Body of pancreas (tissue), 4 donors: ENCODE results near the gene NOS3. TPM values are rescaled to one million over a fixed set of nuclear protein-coding genes. Genes with fewer than 3 reads are reported as not detected.
"Not testable (repeated sequence)": the region's sequence is repeated elsewhere in the genome, so short reads cannot be mapped to it uniquely, and the experiment has no call there.

Experiments used
- ATAC-seq: fragments of 150-250 bp; one replicate; pipeline ENCODE4 v1.9.1; 2016
- DNase-seq, 4 donors: peaks; one replicate each; pipeline ENCODE4 v3.0.0-alpha.2; 2019
- H3K27ac ChIP-seq, 4 donors: fragments of 200-600 bp; sonication (generic); 1 replicate in 3 of 4; 2 replicates in 1 of 4; pipeline versions ENCODE4 v1.5.1 to v1.6.1; 2016 to 2019; ENCODE audit warnings: mild to moderate bottlenecking in 1 of 4, mixed read lengths in 1 of 4, moderate library complexity in 1 of 4
- H3K27me3 ChIP-seq, 2 donors: fragments of 200-600 bp; sonication (generic); one replicate each; pipeline ENCODE4 v1.6.0; 2016; ENCODE audit warnings: mild to moderate bottlenecking in 1 of 2
- H3K36me3 ChIP-seq, 2 donors: fragments of 200-600 bp; sonication (generic); replicated peaks in 1 of 2; 2 replicates each; pipeline ENCODE4 v1.5.1; 2016; ENCODE audit warnings: low read depth in 2 of 2; ENCODE audit not compliant: insufficient read depth in 1 of 2
- H3K4me1 ChIP-seq: fragments of 200-600 bp; sonication (generic); one replicate; pipeline ENCODE4 v1.6.0; 2016
- H3K4me3 ChIP-seq, 2 donors: fragments of 200-600 bp; sonication (generic); 1 replicate in 1 of 2; 2 replicates in 1 of 2; pipeline ENCODE4 v1.5.1; 2016 to 2019
- H3K9me3 ChIP-seq, 3 donors: fragments of 200-600 bp; sonication (generic); 1 replicate in 2 of 3; 2 replicates in 1 of 3; pipeline ENCODE4 v1.5.1; 2016
- CTCF ChIP-seq, 7 experiments: fragments of 450-650 bp in 4 of 7; fragments of 200-600 bp in 3 of 7; sonication (generic) in 3 of 7; IDR thresholded peaks; one replicate each; pipeline ENCODE4 v1.5.1; 2016 to 2019; ENCODE audit warnings: antibody characterized with exemption in 7 of 7
- POLR2A ChIP-seq, 3 donors: fragments of 450-650 bp; IDR thresholded peaks; one replicate each; pipeline ENCODE4 v1.6.1; 2016; ENCODE audit warnings: antibody characterized with exemption in 3 of 3, mild to moderate bottlenecking in 2 of 3
- WGBS, 2 donors: methylation state at CpG; one replicate each; pipeline ENCODE4 v1.1.5; 2017; 5-methylcytosine and 5-hydroxymethylcytosine counted together
- intact Hi-C: fragments of 100-400 bp; cut with DNase I; formaldehyde crosslinking; loops from one replicate; pipeline ENCODE4 v1.15.1; 2023
- total RNA-seq, 2 donors: library from RNA; depleted of rRNA; stranded (reverse); fragments of >200 nt; gene quantifications; one replicate each; pipeline ENCODE4 v1.1.0, GENCODE V29; 2016

NOS3 gene
- total RNA-seq, 2 donors from 2014 or later, result 4.9 to 7.6 TPM

DNA sequence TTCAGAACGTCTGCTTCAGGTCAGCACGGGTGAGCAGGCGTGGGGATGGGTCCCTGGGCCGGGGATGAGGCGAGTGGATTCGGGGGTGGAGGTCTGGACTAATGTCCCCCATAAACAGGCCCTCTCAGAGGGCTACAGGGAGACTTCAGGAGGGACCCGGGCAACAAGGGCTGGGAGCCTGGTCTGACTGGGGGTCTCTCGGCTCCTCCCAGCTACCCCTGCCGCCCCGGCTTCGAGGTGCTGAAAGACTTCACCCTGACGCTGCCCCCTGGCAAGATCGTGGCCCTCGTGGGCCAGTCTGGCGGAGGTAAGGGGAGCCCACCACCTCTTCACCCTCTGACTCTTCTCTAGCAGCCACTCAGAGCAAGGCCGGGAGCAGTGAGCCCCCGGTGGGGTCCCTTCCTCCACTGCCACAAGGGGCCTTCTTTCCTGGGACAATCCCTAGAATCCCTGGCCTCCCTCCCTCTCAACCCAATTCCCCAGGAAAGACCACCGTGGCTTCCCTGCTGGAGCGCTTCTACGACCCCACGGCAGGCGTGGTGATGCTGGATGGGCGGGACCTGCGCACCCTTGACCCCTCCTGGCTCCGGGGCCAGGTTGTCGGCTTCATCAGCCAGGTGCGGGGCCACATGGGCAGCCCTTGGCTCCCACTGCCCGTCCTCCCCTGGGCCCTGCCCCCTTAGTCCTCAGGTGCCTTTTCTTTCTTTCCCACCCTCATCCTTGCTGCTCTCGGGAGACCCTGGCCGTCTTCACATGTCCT, 50.0 kb downstream of the NOS3 start:
- Histone ChIP-seq H3K9me3 (no peaks in the 10 kb centered on the region), H3K36me3 (peaks cover 0 to 7% of the 10 kb centered on the region in 2 donors), H3K4me1 (no peaks in the 10 kb centered on the region), H3K4me3 (no peak overlapping the region), H3K27ac (no peak overlapping the region), H3K27me3 (no peaks in the 10 kb centered on the region)
- WGBS, 2 donors, result 88 to 90% methylated on average over 9 to 30 of the region's 30 CpGs
- intact Hi-C loops, result no loop called here
- TF ChIP-seq POLR2A (IDR thresholded peaks at IDR 0.05) (no peak), CTCF (IDR thresholded peaks at IDR 0.05) (no peak)
- ATAC-seq, result no peak
- DNase-seq, result no peak

DNA sequence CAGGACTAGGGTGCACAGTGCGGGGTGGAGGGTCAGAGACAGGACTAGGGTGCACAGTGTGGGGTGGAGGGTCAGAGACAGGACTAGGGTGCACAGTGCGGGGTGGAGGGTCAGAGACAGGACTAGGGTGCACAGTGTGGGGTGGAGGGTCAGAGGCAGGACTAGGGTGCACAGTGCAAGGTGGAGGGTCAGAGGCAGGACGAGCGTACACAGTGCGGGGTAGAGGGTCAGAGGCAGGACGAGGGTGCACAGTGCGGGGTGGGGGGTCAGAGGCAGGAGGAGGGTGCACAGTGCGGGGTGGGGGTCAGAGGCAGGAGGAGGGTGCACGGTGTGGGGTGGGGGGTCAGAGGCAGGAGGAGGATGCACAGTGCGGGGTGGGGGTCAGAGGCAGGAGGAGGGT, 52.6 kb downstream of the NOS3 start:
- ATAC-seq, H3K27me3 ChIP-seq, H3K9me3 ChIP-seq, intact Hi-C loops, H3K36me3 ChIP-seq, H3K4me1 ChIP-seq, H3K4me3 ChIP-seq, H3K27ac ChIP-seq, DNase-seq: not testable (repeated sequence)
- WGBS, 2 donors, result 77 to 89% methylated on average over 10 of the region's 10 CpGs

- no peak overlapping the region for H3K4me3 ChIP-seq
- H3K36me3 ChIP-seq, result no peaks in the 10 kb centered on the region
- DNase-seq (no peak), ATAC-seq (no peak)
- intact Hi-C loops, result no loop called here
- no peaks in the 10 kb centered on the region for H3K4me1 ChIP-seq
- H3K27me3 ChIP-seq, result no peaks in the 10 kb centered on the region
- H3K27ac ChIP-seq, result no peak overlapping the region
- no peaks in the 10 kb centered on the region for H3K9me3 ChIP-seq
- WGBS, 2 donors, result 92 to 93% methylated on average over 2 to 7 of the region's 20 CpGs
- no peak for TF ChIP-seq POLR2A (IDR thresholded peaks at IDR 0.05)
- TF ChIP-seq CTCF (IDR thresholded peaks at IDR 0.05), result no peak
These were observed 53.1 kb downstream of the NOS3 start for GRCh38 chr7:151043959-151044358.

GRCh38 chr7:151045262-151045661, 54.4 kb downstream of the NOS3 start:
- Histone ChIP-seq H3K27me3 (no peaks in the 10 kb centered on the region), H3K4me3 (no peak overlapping the region), H3K4me1 (no peaks in the 10 kb centered on the region), H3K9me3 (no peaks in the 10 kb centered on the region), H3K27ac (no peak overlapping the region), H3K36me3 (no peaks in the 10 kb centered on the region)
- DNase-seq (no peak), ATAC-seq (no peak)
- TF ChIP-seq CTCF (IDR thresholded peaks at IDR 0.05) (no peak), POLR2A (IDR thresholded peaks at IDR 0.05) (no peak)
- intact Hi-C loops, result no loop called here
- WGBS, 2 donors, result 85 to 89% methylated on average over 9 to 11 of the region's 11 CpGs

- Histone ChIP-seq H3K9me3 (no peaks in the 10 kb centered on the region), H3K4me3 (no peak overlapping the region), H3K4me1 (peaks cover 5% of the 10 kb centered on the region), H3K36me3 (no peaks in the 10 kb centered on the region), H3K27ac (no peak overlapping the region), H3K27me3 (no peaks in the 10 kb centered on the region)
- DNase-seq (no peak), ATAC-seq (no peak)
- TF ChIP-seq POLR2A (IDR thresholded peaks at IDR 0.05) (no peak), CTCF (IDR thresholded peaks at IDR 0.05) (no peak)
- 83 to 87% methylated on average over 6 to 9 of the region's 9 CpGs for WGBS, 2 donors
- intact Hi-C loops, result no loop called here
These were observed 55.1 kb downstream of the NOS3 start for GRCh38 chr7:151045967-151046366.
